ENCODE results near the gene TMCC2.

The TMCC2 gene

GRCh38 chr1:205306929-205307566 lies 79.3 kb downstream of the TMCC2 start:
- DNase-seq = no peak

- no peak for DNase-seq
These were observed 82.0 kb downstream of the TMCC2 start for GRCh38 chr1:205309741-205310140.

GRCh38 chr1:205310976-205311704 lies 83.4 kb downstream of the TMCC2 start:
- no peak for DNase-seq

- no peak for DNase-seq
These were observed 85.3 kb downstream of the TMCC2 start for GRCh38 chr1:205312866-205313562.

GRCh38 chr1:205313563-205314308 lies 86.0 kb downstream of the TMCC2 start:
- peak; percentile 92 for DNase-seq

GRCh38 chr1:205315008-205315618 lies 87.4 kb downstream of the TMCC2 start:
- peak; percentile 55 for DNase-seq

GRCh38 chr1:205316161-205316566 lies 88.4 kb downstream of the TMCC2 start:
- no peak for DNase-seq

- DNase-seq = peak; percentile 75
These were observed 89.7 kb downstream of the TMCC2 start for GRCh38 chr1:205317311-205317917.

GRCh38 chr1:205318231-205318991 lies 90.7 kb downstream of the TMCC2 start:
- DNase-seq = no peak

- DNase-seq = no peak
These were observed 91.6 kb downstream of the TMCC2 start for GRCh38 chr1:205319081-205320018.

GRCh38 chr1:205321162-205321958 lies 93.6 kb downstream of the TMCC2 start, which contains the start of gene NUAK2:
Gene NUAK2 (minus strand): TSS chr1:205321745. CDS start chr1:205321628, 117 bp downstream.
- peak; percentile 96 for DNase-seq

- no peak for DNase-seq
These were observed 94.2 kb downstream of the TMCC2 start for GRCh38 chr1:205321959-205322283.

All from retina (tissue), 1 donor.